Endothelial cell of umbilical vein (primary cell): ENCODE measurements around the gene CCR5AS.
"Not testable (repeated sequence)": the region's sequence is repeated elsewhere in the genome, so short reads cannot be mapped to it uniquely, and the experiment has no call there.

Experiments
- BruUV-seq: library from RNA; stranded (reverse); fragments of 400-500 nt; replicated peaks from 2 replicates; lab custom pipeline; 2021; lab: Mats Ljungman, UMichigan
- CTCF ChIA-PET: fragments of 300-600, 350-600 bp; sonication (Branson Sonifier 250); formaldehyde crosslinking; loops from one replicate; lab custom pipeline; 2021; ENCODE audit warnings: antibody characterized with exemption, inconsistent platforms; lab: Charles Lee
- POLR2A ChIA-PET: fragments of 300-600, 350-600 bp; sonication (Branson Sonifier 250); formaldehyde crosslinking; loops from one replicate; lab custom pipeline; 2021; ENCODE audit warnings: antibody characterized with exemption, inconsistent platforms; lab: Charles Lee
- DNase-seq: peaks from one replicate; pipeline ENCODE4 v3.0.0-alpha.2; 2011; ENCODE audit warnings: low read depth, low spot score
- FAIRE-seq: peaks from 2 replicates; lab custom pipeline; 2011; peaks lifted over from hg19 to GRCh38; lab: Jason Lieb, UNC
- H2AFZ ChIP-seq: 2 replicates; pipeline ENCODE4 v1.6.0; 2012; ENCODE audit warnings: low read depth, low read length, control low read depth, inconsistent platforms
- H3K27ac ChIP-seq: 2 replicates; pipeline ENCODE4 v1.5.1; 2011; ENCODE audit warnings: low read depth, mild to moderate bottlenecking, control low read depth, low read length, moderate library complexity; ENCODE audit not compliant: insufficient read depth
- H3K27me3 ChIP-seq, 2 experiments: 2 replicates each; pipeline versions ENCODE4 v1.6.0 to v1.6.1; 2011; ENCODE audit warnings: low read length in 2 of 2, mixed read lengths in 1 of 2; ENCODE audit not compliant: control insufficient read depth in 2 of 2, insufficient read depth in 2 of 2
- H3K36me3 ChIP-seq, 2 experiments: 2 replicates in 1 of 2; 3 replicates in 1 of 2; pipeline ENCODE4 v1.5.1; 2011; ENCODE audit warnings: low read length in 2 of 2, mild to moderate bottlenecking in 1 of 2, moderate library complexity in 1 of 2; ENCODE audit not compliant: control insufficient read depth in 2 of 2, insufficient read depth in 2 of 2; ENCODE audit errors: extremely low read depth in 1 of 2
- H3K4me1 ChIP-seq: 3 replicates; pipeline ENCODE4 v1.5.1; 2011; ENCODE audit warnings: mild to moderate bottlenecking, low read length; ENCODE audit not compliant: control insufficient read depth, insufficient read depth; ENCODE audit errors: extremely low read depth
- H3K4me2 ChIP-seq: 2 replicates; pipeline ENCODE4 v1.6.1; 2011; ENCODE audit warnings: low read length, control low read depth, mixed read lengths; ENCODE audit not compliant: insufficient read depth
- H3K4me3 ChIP-seq, 3 experiments: fragments of 200-600 bp in 1 of 3; sonication (generic), shearing (Covaris generic) in 1 of 3; replicated peaks in 1 of 3; 2 replicates each; pipeline ENCODE4 v1.5.1; 2011 to 2016; ENCODE audit warnings: control low read depth in 3 of 3, low read length in 3 of 3, mild to moderate bottlenecking in 2 of 3, inconsistent platforms in 1 of 3, low read depth in 1 of 3, moderate library complexity in 1 of 3; ENCODE audit not compliant: insufficient read depth in 1 of 3
- H3K79me2 ChIP-seq: 2 replicates; pipeline ENCODE4 v1.6.0; 2012; ENCODE audit warnings: low read length, inconsistent platforms; ENCODE audit not compliant: control insufficient read depth, insufficient read depth
- H3K9ac ChIP-seq: replicated peaks from 2 replicates; pipeline ENCODE3; 2011; ENCODE audit warnings: low read length, control low read depth; ENCODE audit not compliant: insufficient read depth; ENCODE audit errors: extremely low read depth
- H3K9me1 ChIP-seq: replicated peaks from 3 replicates; pipeline ENCODE4 v1.6.0; 2011; ENCODE audit warnings: mild to moderate bottlenecking, low read length; ENCODE audit not compliant: control insufficient read depth, insufficient read depth; ENCODE audit errors: extremely low read depth
- H3K9me3 ChIP-seq: replicated peaks from 2 replicates; pipeline ENCODE4 v1.5.1; 2012; ENCODE audit warnings: low read length, inconsistent platforms; ENCODE audit not compliant: control insufficient read depth, insufficient read depth
- H4K20me1 ChIP-seq: replicated peaks from 2 replicates; pipeline ENCODE3; 2011; ENCODE audit warnings: mild to moderate bottlenecking, low read length; ENCODE audit not compliant: control insufficient read depth, insufficient read depth; ENCODE audit errors: extremely low read depth
- GATA2 ChIP-seq: IDR thresholded peaks from 2 replicates; pipeline ENCODE4 v1.7.0; 2011; ENCODE audit warnings: low read depth, mild to moderate bottlenecking, moderate library complexity, mixed read lengths, low read length; ENCODE audit not compliant: insufficient read length, insufficient read depth
- POLR2A ChIP-seq: IDR thresholded peaks from 2 replicates; pipeline ENCODE4 v1.6.1; 2012; ENCODE audit warnings: low read depth, mild to moderate bottlenecking, control low read depth, low read length
- dilution Hi-C: fragments of 300-500 bp; cut with MboI; formaldehyde crosslinking; loops from one replicate; pipeline ENCODE4 v1.15.0; 2019; ENCODE audit warnings: low sequenced_read_pairs; ENCODE audit not compliant: extremely low pct_ligation_motif_present
- intact Hi-C: fragments of 100-400 bp; cut with micrococcal nuclease; formaldehyde crosslinking; loops from one replicate; pipeline ENCODE4 v1.10.0; 2022
- TF ChIP-seq, protein P1 (sequence below), 2 donors: IDR thresholded peaks; 1 replicate in 1 of 2; 2 replicates in 1 of 2; pipeline ENCODE4 v1.5.1; 2011; ENCODE audit warnings: low read length in 2 of 2, mild to moderate bottlenecking in 2 of 2, moderate library complexity in 2 of 2, control low read depth in 1 of 2, inconsistent platforms in 1 of 2, low read depth in 1 of 2; ENCODE audit not compliant: insufficient read depth in 1 of 2; ENCODE audit errors: extremely low read depth in 1 of 2
- TF ChIP-seq, protein P2 (sequence below): IDR thresholded peaks from 2 replicates; pipeline ENCODE4 v1.6.1; 2011; ENCODE audit not compliant: insufficient read depth, insufficient read length

Gene CCR5AS

GRCh38 chr3:46393011-46393410, 13.9 kb downstream of the CCR5AS start:
- POLR2A ChIA-PET: no interaction called here
- CTCF ChIA-PET: interaction anchor here (1.0 kb wide), 2 partner anchors 10 to 15 kb away, joined by 3 to 4 read pairs; no protein-coding TSS in a partner anchor
- H2AFZ ChIP-seq: no peak overlapping the region
- H3K9me3 ChIP-seq: no peaks in the 10 kb centered on the region
- DNase-seq: no peak
- no peaks in the 10 kb centered on the region for H3K27me3 ChIP-seq
- H3K4me1 ChIP-seq: no peaks in the 10 kb centered on the region
- no peak overlapping the region for H3K9ac ChIP-seq
- no peaks in the 10 kb centered on the region for H3K9me1 ChIP-seq
- H3K4me2 ChIP-seq: no peak overlapping the region
- no peaks in the 10 kb centered on the region for H4K20me1 ChIP-seq
- H3K79me2 ChIP-seq: no peaks in the 10 kb centered on the region
- intact Hi-C loops: no loop called here
- TF ChIP-seq, protein P1, sequence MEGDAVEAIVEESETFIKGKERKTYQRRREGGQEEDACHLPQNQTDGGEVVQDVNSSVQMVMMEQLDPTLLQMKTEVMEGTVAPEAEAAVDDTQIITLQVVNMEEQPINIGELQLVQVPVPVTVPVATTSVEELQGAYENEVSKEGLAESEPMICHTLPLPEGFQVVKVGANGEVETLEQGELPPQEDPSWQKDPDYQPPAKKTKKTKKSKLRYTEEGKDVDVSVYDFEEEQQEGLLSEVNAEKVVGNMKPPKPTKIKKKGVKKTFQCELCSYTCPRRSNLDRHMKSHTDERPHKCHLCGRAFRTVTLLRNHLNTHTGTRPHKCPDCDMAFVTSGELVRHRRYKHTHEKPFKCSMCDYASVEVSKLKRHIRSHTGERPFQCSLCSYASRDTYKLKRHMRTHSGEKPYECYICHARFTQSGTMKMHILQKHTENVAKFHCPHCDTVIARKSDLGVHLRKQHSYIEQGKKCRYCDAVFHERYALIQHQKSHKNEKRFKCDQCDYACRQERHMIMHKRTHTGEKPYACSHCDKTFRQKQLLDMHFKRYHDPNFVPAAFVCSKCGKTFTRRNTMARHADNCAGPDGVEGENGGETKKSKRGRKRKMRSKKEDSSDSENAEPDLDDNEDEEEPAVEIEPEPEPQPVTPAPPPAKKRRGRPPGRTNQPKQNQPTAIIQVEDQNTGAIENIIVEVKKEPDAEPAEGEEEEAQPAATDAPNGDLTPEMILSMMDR (IDR thresholded peaks at IDR 0.05; ENCODE audit: extremely low read depth in 1 of 2, insufficient read depth in 1 of 2, low read depth in 1 of 2, low read length in 2 of 2): no peak
- TF ChIP-seq POLR2A (no peak), GATA2 (no peak)
- TF ChIP-seq, protein P2, sequence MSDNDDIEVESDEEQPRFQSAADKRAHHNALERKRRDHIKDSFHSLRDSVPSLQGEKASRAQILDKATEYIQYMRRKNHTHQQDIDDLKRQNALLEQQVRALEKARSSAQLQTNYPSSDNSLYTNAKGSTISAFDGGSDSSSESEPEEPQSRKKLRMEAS: no peak
- no peak for FAIRE-seq
- H3K36me3 ChIP-seq: no peaks in the 10 kb centered on the region
- dilution Hi-C loops: no loop called here
- no peak overlapping the region for H3K4me3 ChIP-seq
- no peak overlapping the region for H3K27ac ChIP-seq
- BruUV-seq: no TSS peak

DNA sequence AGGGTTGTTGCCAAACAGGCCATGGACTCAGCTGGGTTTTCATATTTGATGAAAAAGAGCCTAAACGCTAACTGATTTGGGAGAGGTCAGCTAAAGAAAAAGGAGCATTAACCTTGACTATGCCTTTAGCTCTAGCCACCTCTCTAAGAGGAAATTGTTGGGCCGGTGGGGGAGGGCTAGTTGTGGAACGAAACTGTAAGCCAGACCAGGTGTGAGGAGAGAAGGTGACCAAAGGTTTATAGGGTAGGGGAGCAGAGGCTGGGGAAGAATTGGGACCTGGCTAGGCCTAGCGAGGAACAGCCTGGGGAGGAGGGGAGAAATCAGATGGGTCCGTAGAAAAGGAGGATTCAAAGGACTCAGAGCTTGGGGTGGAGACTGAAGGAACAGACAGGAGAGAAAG, 15.3 kb downstream of the CCR5AS start:
- H3K27ac ChIP-seq, dilution Hi-C loops, H3K36me3 ChIP-seq, POLR2A ChIA-PET, H3K9ac ChIP-seq, intact Hi-C loops, BruUV-seq, H3K9me1 ChIP-seq, DNase-seq, H3K4me3 ChIP-seq, H3K4me2 ChIP-seq, H2AFZ ChIP-seq, H3K4me1 ChIP-seq, FAIRE-seq, H3K9me3 ChIP-seq, H4K20me1 ChIP-seq, H3K79me2 ChIP-seq, H3K27me3 ChIP-seq: not testable (repeated sequence)
- CTCF ChIA-PET: interaction anchor here (0.6 kb wide), 1 partner anchor 46 kb away, joined by 3 read pairs; no protein-coding TSS in a partner anchor
